Sigmoid colon (tissue), 4 donors: ENCODE data around the gene NUCB2.

Experiments used
- EP300 ChIP-seq, 4 donors: sonication (generic); formaldehyde crosslinking; IDR thresholded peaks; one replicate each; pipeline ENCODE4 v1.6.1; 2017; ENCODE audit warnings: antibody characterized with exemption in 4 of 4
- POLR2A ChIP-seq, 2 donors: fragments of 450-650 bp; IDR thresholded peaks; one replicate each; pipeline ENCODE4 v1.6.1; 2016; ENCODE audit warnings: antibody characterized with exemption in 2 of 2, mild to moderate bottlenecking in 2 of 2, moderate library complexity in 2 of 2
- POLR2AphosphoS5 ChIP-seq, 4 donors: sonication (generic); formaldehyde crosslinking; IDR thresholded peaks; one replicate each; pipeline ENCODE4 v1.6.1; 2017; ENCODE audit warnings: antibody characterized with exemption in 4 of 4
- TF ChIP-seq, protein P1 (sequence below), 4 experiments: fragments of 450-650 bp in 3 of 4; fragments of 200-600 bp in 1 of 4; IDR thresholded peaks; one replicate each; pipeline ENCODE4 v1.5.1; 2016 to 2019; ENCODE audit warnings: antibody characterized with exemption in 4 of 4, mild to moderate bottlenecking in 3 of 4, moderate library complexity in 2 of 4

DNA sequence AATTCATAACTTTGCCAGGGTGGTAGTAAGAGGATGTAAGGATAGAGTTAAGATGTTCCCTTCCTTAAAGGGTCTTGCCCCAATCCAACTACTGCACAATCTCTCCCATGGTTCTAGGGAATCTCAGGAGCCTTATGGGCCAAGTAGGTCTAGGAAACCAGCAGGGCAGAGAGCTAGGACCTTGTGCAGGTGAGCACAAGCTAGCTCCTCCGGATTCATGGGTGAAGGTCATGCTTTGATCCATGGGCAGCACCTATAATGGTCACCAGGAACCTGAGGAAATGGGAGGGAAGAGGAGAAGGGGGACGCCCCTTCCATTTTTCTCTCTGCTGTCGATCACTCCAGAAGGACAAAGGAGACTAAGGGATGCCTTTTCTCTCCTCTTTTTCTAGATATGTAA is 95.1 kb downstream of the NUCB2 start:
- TF ChIP-seq POLR2A (IDR thresholded peaks at IDR 0.05) (no peak), POLR2AphosphoS5 (IDR thresholded peaks at IDR 0.05) (no peak), EP300 (IDR thresholded peaks at IDR 0.05) (no peak)
- TF ChIP-seq, protein P1, sequence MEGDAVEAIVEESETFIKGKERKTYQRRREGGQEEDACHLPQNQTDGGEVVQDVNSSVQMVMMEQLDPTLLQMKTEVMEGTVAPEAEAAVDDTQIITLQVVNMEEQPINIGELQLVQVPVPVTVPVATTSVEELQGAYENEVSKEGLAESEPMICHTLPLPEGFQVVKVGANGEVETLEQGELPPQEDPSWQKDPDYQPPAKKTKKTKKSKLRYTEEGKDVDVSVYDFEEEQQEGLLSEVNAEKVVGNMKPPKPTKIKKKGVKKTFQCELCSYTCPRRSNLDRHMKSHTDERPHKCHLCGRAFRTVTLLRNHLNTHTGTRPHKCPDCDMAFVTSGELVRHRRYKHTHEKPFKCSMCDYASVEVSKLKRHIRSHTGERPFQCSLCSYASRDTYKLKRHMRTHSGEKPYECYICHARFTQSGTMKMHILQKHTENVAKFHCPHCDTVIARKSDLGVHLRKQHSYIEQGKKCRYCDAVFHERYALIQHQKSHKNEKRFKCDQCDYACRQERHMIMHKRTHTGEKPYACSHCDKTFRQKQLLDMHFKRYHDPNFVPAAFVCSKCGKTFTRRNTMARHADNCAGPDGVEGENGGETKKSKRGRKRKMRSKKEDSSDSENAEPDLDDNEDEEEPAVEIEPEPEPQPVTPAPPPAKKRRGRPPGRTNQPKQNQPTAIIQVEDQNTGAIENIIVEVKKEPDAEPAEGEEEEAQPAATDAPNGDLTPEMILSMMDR (IDR thresholded peaks at IDR 0.05): no peak
